ENCODE data around the gene THG1L.

DNA sequence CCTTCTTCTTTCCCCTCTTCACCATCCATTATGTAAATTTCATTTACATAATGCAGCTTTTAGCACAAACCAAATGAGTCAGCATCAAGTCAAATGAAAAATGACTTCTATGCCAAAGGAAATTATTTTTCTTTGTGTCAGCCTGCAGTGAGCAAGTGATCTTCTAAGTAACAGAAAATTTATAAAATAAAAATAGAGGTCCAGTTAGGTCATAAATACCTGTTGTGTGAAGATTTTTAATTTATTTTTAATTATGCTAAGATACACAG is 16.7 kb upstream of the THG1L start:
- TF ChIP-seq CTCF (IDR thresholded peaks at IDR 0.05) = no peak
- no peak for TF ChIP-seq POLR2A (IDR thresholded peaks at IDR 0.05)

Data from heart left ventricle (tissue), 13 donors.